GM12875 (cell line): ENCODE results near the gene C6orf62.

Experiments used
- H3K4me3 ChIP-seq: one replicate; pipeline ENCODE4 v1.5.1; 2011; ENCODE audit warnings: low read depth, low read length, control low read depth
- CTCF ChIP-seq: IDR thresholded peaks from 2 replicates; pipeline ENCODE4 v1.5.1; 2011; ENCODE audit warnings: low read depth, mild to moderate bottlenecking, control low read depth, inconsistent platforms, low read length, moderate library complexity, borderline replicate concordance; ENCODE audit not compliant: insufficient read depth

Gene C6orf62

GRCh38 chr6:24660105-24660504 is 58.8 kb downstream of the C6orf62 start:
- H3K4me3 ChIP-seq, result no peak overlapping the region

GRCh38 chr6:24659561-24659960 is 59.4 kb downstream of the C6orf62 start:
- no peak for TF ChIP-seq CTCF
- no peak overlapping the region for H3K4me3 ChIP-seq

More at GRCh38 chr6:24660105-24660504, 58.8 kb downstream of the C6orf62 start:
- TF ChIP-seq CTCF, result no peak

- TF ChIP-seq CTCF, result no peak
- H3K4me3 ChIP-seq, result no peak overlapping the region
These were observed 60.1 kb downstream of the C6orf62 start for GRCh38 chr6:24658573-24659560.

DNA sequence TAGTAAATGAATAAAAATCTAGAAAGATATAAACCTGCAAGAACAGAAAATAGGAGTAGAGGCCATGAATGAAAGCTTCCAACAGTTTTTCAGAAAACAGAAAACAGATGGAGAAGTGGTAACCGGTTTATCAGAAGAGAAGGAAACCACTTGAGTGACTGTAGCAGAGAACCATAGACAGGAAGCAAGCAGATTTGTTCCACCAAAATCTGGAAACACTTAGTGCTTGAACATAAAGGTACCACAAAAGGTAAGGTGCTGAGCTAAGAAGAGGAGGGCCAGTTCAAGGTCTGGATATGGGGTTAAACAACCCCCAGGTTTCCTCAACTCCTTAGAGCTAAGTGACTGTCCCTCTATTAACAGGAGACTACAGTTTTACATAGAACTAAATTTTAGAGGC is 63.7 kb downstream of the C6orf62 start:
- no peak overlapping the region for H3K4me3 ChIP-seq
- no peak for TF ChIP-seq CTCF
